ENCODE measurements around the gene MCTP1. TPM values are rescaled to one million over a fixed set of nuclear protein-coding genes. Genes with fewer than 3 reads are reported as not detected.

The MCTP1 gene
- total RNA-seq, 1 donor from 2014 or later: 1.7 TPM

DNA sequence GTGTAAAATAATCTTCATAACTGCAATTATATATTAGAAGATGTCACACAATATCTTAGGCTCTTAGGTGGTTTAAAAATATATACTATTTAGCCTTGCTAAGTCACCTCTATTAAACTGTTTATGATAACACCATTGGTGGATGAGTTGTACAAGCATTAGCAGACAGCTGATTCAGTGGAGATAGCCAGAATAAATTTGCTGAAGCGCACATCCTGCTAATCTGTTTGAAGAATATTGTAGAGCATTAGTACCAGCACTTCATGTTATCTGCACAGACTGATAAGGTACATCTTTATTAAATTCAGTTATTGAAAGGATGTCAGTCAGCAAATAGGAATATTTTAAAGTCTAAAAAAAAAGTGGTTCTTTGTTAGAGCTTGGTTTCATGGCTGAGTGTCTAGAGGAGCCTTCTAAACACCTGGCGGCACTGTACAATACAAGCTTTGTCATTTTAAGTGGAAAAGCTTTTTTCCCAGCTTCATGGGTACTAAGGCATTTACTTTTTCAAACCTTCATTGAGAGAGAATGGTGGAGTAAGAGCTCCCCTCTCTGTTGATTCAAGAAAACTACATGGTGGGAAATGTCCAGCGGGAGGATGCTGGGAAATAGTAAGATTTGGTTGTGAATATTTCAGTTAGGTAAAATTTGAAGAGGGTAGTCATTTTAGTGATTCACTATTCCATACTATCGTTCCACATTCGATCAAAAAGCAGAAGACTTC lies 391.3 kb downstream of the MCTP1 start:
- Mint-ChIP-seq H3K27me3 (ENCODE audit: low read depth) (peaks cover 2% of the 10 kb centered on the region), H3K36me3 (ENCODE audit: low read depth) (no peaks in the 10 kb centered on the region), H3K4me1 (peaks cover 25% of the 10 kb centered on the region), H3K4me3 (no peak overlapping the region), H3K9me3 (no peaks in the 10 kb centered on the region), H3K27ac (ENCODE audit: unreplicated experiment) (no peak overlapping the region)
- TF ChIP-seq CTCF (conservative IDR thresholded peaks at IDR 0.05): peak; percentile 70
- DNase-seq (ENCODE audit: low read depth, low spot score): no peak

DNA sequence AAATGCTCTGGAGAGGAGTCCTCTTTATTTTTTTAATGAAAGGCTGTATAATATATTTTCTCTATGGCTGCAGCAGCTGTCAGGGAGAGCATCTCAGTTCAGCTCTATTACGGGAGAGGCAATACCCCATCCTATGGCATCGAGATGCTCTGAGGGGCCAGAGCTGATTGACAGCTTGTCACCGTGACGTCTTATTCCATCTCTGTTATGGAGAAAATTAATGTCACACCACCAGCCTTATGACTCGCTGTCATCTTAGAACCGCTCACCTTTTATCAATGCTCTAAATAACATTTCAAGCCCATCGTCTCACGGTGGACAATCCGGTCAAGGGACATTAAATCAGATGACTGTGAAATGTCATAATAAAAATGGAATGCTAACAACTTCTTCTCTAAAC lies 392.9 kb downstream of the MCTP1 start:
- no peak for TF ChIP-seq CTCF (conservative IDR thresholded peaks at IDR 0.05)
- Mint-ChIP-seq H3K9me3 (no peaks in the 10 kb centered on the region), H3K4me3 (no peak overlapping the region), H3K27ac (ENCODE audit: unreplicated experiment) (no peak overlapping the region), H3K36me3 (ENCODE audit: low read depth) (no peaks in the 10 kb centered on the region), H3K27me3 (ENCODE audit: low read depth) (peaks cover 8% of the 10 kb centered on the region), H3K4me1 (peaks cover 28% of the 10 kb centered on the region)
- no peak for DNase-seq (ENCODE audit: low read depth, low spot score)

DNA sequence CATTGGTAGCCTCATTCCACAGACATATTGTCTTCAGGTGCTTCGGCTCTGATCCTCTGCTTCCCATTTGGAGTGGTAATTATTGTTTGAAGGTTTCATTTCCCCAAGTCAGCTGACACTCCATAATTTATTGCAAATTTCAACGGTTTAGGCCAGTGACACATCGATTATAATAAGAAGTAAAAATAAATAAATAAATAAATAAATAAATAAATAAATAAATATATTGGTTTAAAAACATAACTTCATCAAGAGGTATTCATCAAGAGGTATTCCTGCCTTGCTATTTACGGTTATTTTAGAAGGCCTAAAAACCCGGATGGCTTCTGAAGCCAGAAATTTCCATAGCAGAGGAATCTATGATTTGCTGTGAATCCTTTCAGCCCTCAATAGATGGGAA lies 393.3 kb downstream of the MCTP1 start:
- H3K9me3 Mint-ChIP-seq: no peaks in the 10 kb centered on the region
- peaks cover 10% of the 10 kb centered on the region for H3K27me3 Mint-ChIP-seq (ENCODE audit: low read depth)
- peaks cover 32% of the 10 kb centered on the region for H3K4me1 Mint-ChIP-seq
- H3K4me3 Mint-ChIP-seq: no peak overlapping the region
- no peak overlapping the region for H3K27ac Mint-ChIP-seq (ENCODE audit: unreplicated experiment)
- no peaks in the 10 kb centered on the region for H3K36me3 Mint-ChIP-seq (ENCODE audit: low read depth)
- no peak for DNase-seq (ENCODE audit: low read depth, low spot score)
- TF ChIP-seq CTCF (conservative IDR thresholded peaks at IDR 0.05): no peak

DNA sequence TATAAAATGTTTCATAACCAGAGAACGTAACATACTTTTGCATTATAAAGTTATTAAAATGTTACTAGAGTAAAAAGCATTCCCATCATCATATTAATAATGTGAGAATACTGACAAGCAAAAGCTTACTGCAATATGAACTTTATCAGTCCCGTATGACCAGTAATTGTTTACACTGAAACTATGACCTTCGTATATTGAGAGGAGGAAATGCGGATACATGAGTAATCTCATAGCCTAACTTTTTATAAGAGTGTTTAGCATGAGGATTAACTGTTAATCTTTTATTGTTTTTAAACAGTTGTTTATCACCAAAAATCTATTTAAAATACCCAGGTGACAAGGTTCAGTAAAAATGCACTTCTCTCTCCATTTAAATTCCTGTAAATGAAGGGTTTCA lies 394.0 kb downstream of the MCTP1 start:
- no peak overlapping the region for H3K4me3 Mint-ChIP-seq
- no peaks in the 10 kb centered on the region for H3K36me3 Mint-ChIP-seq (ENCODE audit: low read depth)
- DNase-seq (ENCODE audit: low read depth, low spot score): no peak
- H3K27ac Mint-ChIP-seq (ENCODE audit: unreplicated experiment): no peak overlapping the region
- no peaks in the 10 kb centered on the region for H3K9me3 Mint-ChIP-seq
- peaks cover 39% of the 10 kb centered on the region for H3K4me1 Mint-ChIP-seq
- no peak for TF ChIP-seq CTCF (conservative IDR thresholded peaks at IDR 0.05)
- H3K27me3 Mint-ChIP-seq (ENCODE audit: low read depth): peaks cover 15% of the 10 kb centered on the region

- Mint-ChIP-seq H3K4me3 (no peak overlapping the region), H3K27me3 (ENCODE audit: low read depth) (peaks cover 36% of the 10 kb centered on the region), H3K4me1 (peaks cover 58% of the 10 kb centered on the region), H3K9me3 (no peaks in the 10 kb centered on the region), H3K36me3 (ENCODE audit: low read depth) (no peaks in the 10 kb centered on the region), H3K27ac (ENCODE audit: unreplicated experiment) (no peak overlapping the region)
- DNase-seq (ENCODE audit: low read depth, low spot score): no peak
- TF ChIP-seq CTCF (conservative IDR thresholded peaks at IDR 0.05): no peak
Observed at GRCh38 chr5:94888674-94889073, 396.2 kb downstream of the MCTP1 start.

All from neural crest cell (in vitro differentiated cells).